PFSK-1 (cell line): ENCODE measurements around the gene TYW3.

Experiments
- FOXP2 ChIP-seq: optimal IDR thresholded peaks from 2 replicates; pipeline ENCODE3; 2011; ENCODE audit warnings: borderline replicate concordance, control low read depth, inconsistent platforms; ENCODE audit not compliant: insufficient read depth; ENCODE audit errors: extremely low read length, extremely low read depth
- POLR2AphosphoS5 ChIP-seq: IDR thresholded peaks from 2 replicates; pipeline ENCODE4 v1.6.1; 2012; ENCODE audit warnings: low read depth, mild to moderate bottlenecking, control low read depth, low read length, moderate library complexity
- REST ChIP-seq, 2 experiments: IDR thresholded peaks; 2 replicates each; pipeline versions ENCODE4 v1.6.1 to v1.8.0; 2011 to 2012; ENCODE audit warnings: low read depth in 2 of 2, low read length in 2 of 2, control low read depth in 1 of 2, inconsistent platforms in 1 of 2, mild to moderate bottlenecking in 1 of 2, moderate library complexity in 1 of 2; ENCODE audit not compliant: insufficient read depth in 1 of 2
- SIN3A ChIP-seq: IDR thresholded peaks from 2 replicates; pipeline ENCODE4 v1.6.1; 2012; ENCODE audit warnings: mild to moderate bottlenecking, low read length, moderate library complexity, borderline replicate concordance; ENCODE audit not compliant: insufficient read depth
- TAF1 ChIP-seq: IDR thresholded peaks from 2 replicates; pipeline ENCODE4 v1.6.1; 2012; ENCODE audit warnings: low read length, control low read depth, borderline replicate concordance; ENCODE audit not compliant: insufficient read depth

The TYW3 gene

GRCh38 chr1:74689621-74690363 lies 43.2 kb upstream of the TYW3 start:
- no peak for TF ChIP-seq SIN3A
- no peak for TF ChIP-seq POLR2AphosphoS5
- TF ChIP-seq TAF1, result no peak
- no peak for TF ChIP-seq REST (IDR thresholded peaks at IDR 0.05; ENCODE audit: insufficient read depth in 1 of 2, low read depth in 2 of 2, low read length in 2 of 2)
- TF ChIP-seq FOXP2, result no peak

DNA sequence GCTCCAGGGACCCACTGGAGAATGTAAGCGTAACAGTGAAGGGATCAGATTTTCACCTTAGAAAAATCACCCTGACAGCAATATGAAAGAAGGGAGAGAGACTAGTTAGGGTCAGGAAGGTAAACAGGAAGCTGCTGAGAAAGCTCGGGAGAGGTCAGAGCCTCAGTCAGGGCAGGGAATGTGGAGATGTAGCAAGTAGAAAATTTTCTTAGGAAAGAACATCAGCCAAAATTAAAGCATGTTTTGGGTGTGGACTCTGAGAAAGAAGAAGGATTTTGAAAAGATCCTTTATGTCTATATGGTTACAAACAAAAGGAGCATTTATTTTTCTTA lies 42.6 kb upstream of the TYW3 start:
- TF ChIP-seq SIN3A, result no peak
- no peak for TF ChIP-seq FOXP2
- TF ChIP-seq TAF1, result no peak
- no peak for TF ChIP-seq REST (IDR thresholded peaks at IDR 0.05; ENCODE audit: insufficient read depth in 1 of 2, low read depth in 2 of 2, low read length in 2 of 2)
- no peak for TF ChIP-seq POLR2AphosphoS5

- TF ChIP-seq POLR2AphosphoS5 (no peak), REST (IDR thresholded peaks at IDR 0.05; ENCODE audit: insufficient read depth in 1 of 2, low read depth in 2 of 2, low read length in 2 of 2) (no peak), TAF1 (no peak), SIN3A (no peak), FOXP2 (no peak)
These were observed 42.0 kb upstream of the TYW3 start for GRCh38 chr1:74690909-74691308.

GRCh38 chr1:74693473-74693872 lies 39.5 kb upstream of the TYW3 start:
- TF ChIP-seq POLR2AphosphoS5 (no peak), TAF1 (no peak), SIN3A (no peak), FOXP2 (no peak), REST (IDR thresholded peaks at IDR 0.05; ENCODE audit: insufficient read depth in 1 of 2, low read depth in 2 of 2, low read length in 2 of 2) (no peak)
